Measurements from ENCODE around the gene STYK1. TPM values are rescaled to one million over a fixed set of nuclear protein-coding genes. Genes with fewer than 3 reads are reported as not detected.
A peak's percentile ranks its signal among the peaks of the same experiment; 100 is the strongest.

STYK1 gene
- total RNA-seq, 1 donor from 2014 or later = 0.68 TPM

DNA sequence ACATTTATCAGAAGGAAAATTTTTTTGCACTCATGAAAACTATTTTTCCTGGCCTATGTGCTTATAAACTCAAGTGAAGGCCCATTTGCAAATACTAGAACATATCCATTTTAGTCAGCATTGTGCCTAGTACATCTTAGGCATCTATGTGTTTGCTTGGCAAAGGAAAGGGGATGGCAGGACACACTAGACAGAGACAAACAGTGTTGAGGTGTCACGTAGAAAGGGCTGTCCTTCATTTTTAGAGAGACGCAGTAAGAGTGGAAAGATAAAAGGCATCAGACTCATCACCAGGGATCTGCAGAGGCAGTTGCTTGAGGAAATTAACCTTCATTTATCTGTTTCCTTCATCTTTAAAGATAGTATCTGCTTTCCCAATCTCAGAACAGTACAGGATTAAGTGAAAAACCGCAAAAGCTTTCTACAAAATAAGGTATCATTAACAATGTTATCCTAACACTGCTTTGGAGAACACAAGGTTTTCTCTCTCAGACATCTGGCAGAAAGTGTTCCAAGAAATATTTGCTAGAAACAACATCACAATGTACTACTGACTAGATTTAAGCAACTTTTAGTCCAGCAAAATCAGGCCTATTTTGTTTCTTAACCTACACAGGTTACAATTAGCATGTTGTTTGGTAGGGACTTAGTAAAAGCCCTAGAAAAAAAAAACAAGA lies 47.3 kb upstream of the STYK1 start:
- no peaks in the 10 kb centered on the region for H3K9me3 Mint-ChIP-seq
- TF ChIP-seq, protein P1, sequence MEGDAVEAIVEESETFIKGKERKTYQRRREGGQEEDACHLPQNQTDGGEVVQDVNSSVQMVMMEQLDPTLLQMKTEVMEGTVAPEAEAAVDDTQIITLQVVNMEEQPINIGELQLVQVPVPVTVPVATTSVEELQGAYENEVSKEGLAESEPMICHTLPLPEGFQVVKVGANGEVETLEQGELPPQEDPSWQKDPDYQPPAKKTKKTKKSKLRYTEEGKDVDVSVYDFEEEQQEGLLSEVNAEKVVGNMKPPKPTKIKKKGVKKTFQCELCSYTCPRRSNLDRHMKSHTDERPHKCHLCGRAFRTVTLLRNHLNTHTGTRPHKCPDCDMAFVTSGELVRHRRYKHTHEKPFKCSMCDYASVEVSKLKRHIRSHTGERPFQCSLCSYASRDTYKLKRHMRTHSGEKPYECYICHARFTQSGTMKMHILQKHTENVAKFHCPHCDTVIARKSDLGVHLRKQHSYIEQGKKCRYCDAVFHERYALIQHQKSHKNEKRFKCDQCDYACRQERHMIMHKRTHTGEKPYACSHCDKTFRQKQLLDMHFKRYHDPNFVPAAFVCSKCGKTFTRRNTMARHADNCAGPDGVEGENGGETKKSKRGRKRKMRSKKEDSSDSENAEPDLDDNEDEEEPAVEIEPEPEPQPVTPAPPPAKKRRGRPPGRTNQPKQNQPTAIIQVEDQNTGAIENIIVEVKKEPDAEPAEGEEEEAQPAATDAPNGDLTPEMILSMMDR (conservative IDR thresholded peaks at IDR 0.05) = no peak
- H3K27me3 Mint-ChIP-seq = peaks cover 10% of the 10 kb centered on the region
- no peak for DNase-seq (ENCODE audit: extremely low spot score, unreplicated experiment)
- H3K4me3 Mint-ChIP-seq = peak overlapping the region; percentile 97
- H3K27ac Mint-ChIP-seq = peak overlapping the region; percentile 97
- H3K36me3 Mint-ChIP-seq = peaks cover 37% of the 10 kb centered on the region
- H3K4me1 Mint-ChIP-seq (ENCODE audit: unreplicated experiment) = peaks cover 17% of the 10 kb centered on the region

DNA sequence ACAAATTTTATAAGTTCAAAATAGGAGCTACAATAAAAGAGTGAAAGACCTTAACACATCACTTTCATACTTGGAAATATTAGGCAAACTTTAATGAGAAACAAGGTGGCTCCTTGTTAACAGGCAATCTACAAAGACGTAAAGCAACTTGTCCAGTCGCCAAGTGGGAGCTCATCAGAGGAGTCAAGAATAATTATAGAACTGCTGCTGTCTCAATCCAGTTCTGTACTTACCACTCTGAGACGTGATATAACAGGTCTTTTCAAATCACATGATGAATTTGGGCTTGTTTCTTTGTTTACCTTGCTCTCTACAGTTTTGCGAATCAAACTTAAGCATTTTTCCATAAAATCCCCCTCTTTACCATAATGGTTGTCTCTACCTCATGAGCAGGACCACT lies 45.6 kb upstream of the STYK1 start:
- Mint-ChIP-seq H3K36me3 (peaks cover 45% of the 10 kb centered on the region), H3K4me3 (peak overlapping the region; percentile 56), H3K27me3 (peaks cover 6% of the 10 kb centered on the region), H3K27ac (peak overlapping the region; percentile 96), H3K4me1 (ENCODE audit: unreplicated experiment) (peaks cover 17% of the 10 kb centered on the region), H3K9me3 (no peaks in the 10 kb centered on the region)
- TF ChIP-seq, protein P1 (conservative IDR thresholded peaks at IDR 0.05) = no peak
- DNase-seq (ENCODE audit: extremely low spot score, unreplicated experiment) = no peak

DNA sequence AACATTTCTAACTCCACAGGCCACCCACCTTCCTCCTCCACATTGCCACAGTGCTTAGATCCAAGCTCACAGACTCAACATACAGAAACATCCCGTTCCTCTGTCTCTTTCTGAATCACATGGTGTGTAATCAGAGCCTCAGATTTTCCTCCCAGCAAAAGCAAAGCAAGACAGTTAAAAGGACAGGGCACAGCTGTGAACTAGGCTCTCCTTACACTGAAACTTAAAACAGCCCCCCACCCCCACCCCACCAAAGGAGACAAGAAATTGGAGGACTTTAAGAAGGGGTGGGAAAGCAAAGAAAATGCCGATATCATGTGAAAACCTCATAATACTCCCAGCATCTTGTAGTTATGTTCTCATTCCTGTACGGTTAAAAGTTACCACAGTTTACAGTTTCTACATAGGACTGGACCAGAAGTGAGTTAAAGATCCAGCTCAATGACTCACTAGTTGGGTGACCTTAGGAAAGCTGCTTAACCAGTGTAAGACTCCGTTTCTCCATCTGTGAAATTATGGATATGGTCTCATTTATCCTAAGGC lies 44.5 kb upstream of the STYK1 start:
- Mint-ChIP-seq H3K27ac (peak overlapping the region; percentile 96), H3K36me3 (peaks cover 55% of the 10 kb centered on the region), H3K4me3 (peak overlapping the region; percentile 79), H3K9me3 (no peaks in the 10 kb centered on the region), H3K4me1 (ENCODE audit: unreplicated experiment) (peaks cover 11% of the 10 kb centered on the region), H3K27me3 (peaks cover 6% of the 10 kb centered on the region)
- no peak for DNase-seq (ENCODE audit: extremely low spot score, unreplicated experiment)
- TF ChIP-seq, protein P1 (conservative IDR thresholded peaks at IDR 0.05) = no peak

DNA sequence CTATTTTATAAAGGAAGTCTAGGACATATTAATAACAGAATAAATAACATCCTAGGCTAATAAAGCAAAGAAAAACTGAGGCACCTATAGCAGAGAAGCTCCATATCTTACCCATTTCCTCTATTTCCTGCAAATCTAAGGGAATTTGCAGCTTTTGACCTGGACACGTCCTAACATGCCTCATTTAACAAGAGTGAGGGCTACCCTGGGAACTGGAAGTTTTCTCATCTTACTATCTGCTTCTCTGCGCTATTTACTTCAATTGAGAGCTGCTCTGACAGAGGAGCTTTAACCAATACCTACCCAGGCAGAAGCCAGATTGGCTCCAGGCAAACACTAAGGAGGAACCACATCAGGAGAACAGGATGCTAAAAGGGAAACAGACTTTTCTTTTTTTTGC lies 43.6 kb upstream of the STYK1 start:
- Mint-ChIP-seq H3K9me3 (no peaks in the 10 kb centered on the region), H3K36me3 (peaks cover 65% of the 10 kb centered on the region), H3K4me1 (ENCODE audit: unreplicated experiment) (peaks cover 11% of the 10 kb centered on the region), H3K27me3 (peaks cover 6% of the 10 kb centered on the region), H3K27ac (peak overlapping the region; percentile 96), H3K4me3 (peak overlapping the region; percentile 70)
- no peak for DNase-seq (ENCODE audit: extremely low spot score, unreplicated experiment)
- TF ChIP-seq, protein P1 (conservative IDR thresholded peaks at IDR 0.05) = no peak

DNA sequence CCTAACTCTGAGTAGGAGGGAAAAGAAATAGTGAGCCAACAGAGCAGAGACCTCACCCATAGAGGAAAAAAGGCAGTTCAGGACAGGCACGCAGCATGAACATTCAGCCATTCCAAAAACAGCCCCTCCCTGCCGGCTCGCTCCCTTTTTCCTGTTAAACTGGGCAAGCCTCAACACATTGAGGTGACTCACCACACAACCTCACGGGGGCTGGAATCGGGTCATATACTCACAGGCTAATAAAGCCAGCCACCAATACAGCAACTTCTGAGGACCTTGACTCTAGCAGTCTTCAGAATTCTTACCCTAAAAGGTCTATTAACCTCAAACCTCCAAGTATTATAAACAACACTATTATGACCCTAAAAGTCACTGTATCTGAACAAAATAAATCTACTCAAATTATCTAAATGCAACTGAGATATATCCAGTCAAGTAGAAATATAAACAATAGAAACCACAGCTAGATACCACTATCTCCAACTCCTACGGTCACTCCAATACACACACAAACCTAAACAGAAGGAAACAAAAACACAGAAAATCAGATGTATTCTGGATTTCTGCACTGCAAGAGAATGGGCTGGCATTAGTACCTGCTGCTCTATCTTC lies 43.0 kb upstream of the STYK1 start:
- Mint-ChIP-seq H3K27ac (peak overlapping the region; percentile 96), H3K9me3 (no peaks in the 10 kb centered on the region), H3K4me1 (ENCODE audit: unreplicated experiment) (peaks cover 7% of the 10 kb centered on the region), H3K36me3 (peaks cover 65% of the 10 kb centered on the region), H3K4me3 (peak overlapping the region; percentile 70), H3K27me3 (peaks cover under 1% of the 10 kb centered on the region)
- TF ChIP-seq, protein P1 (conservative IDR thresholded peaks at IDR 0.05) = no peak
- no peak for DNase-seq (ENCODE audit: extremely low spot score, unreplicated experiment)
